ENCODE data around the gene HMX1. TPM values are rescaled to one million over a fixed set of nuclear protein-coding genes. Genes with fewer than 3 reads are reported as not detected.

The HMX1 gene
- total RNA-seq, 1 donor from 2014 or later, result not detected

DNA sequence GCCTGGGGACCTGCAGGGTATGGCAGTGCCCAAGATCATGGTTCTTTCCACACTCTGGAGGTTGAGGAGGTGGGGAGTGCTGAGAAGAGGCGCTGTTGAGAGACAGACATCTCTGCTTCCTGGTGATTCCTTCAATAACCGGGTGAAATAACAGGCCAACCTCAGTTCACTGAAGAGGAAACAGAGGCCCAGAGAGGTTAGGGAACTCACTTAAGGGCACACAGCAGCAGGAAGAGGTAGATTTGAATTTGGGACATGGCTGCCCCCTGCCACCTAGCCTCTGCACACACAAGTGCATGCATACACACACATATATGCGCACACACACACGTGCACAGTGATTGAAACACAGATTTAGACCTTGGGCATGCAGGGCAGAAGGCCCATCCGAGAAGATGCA, 24.9 kb upstream of the HMX1 start:
- Mint-ChIP-seq H3K4me3 (ENCODE audit: unreplicated experiment) (no peak overlapping the region), H3K36me3 (ENCODE audit: low read depth, unreplicated experiment) (peaks cover 2% of the 10 kb centered on the region), H3K9me3 (ENCODE audit: unreplicated experiment) (no peaks in the 10 kb centered on the region), H3K4me1 (ENCODE audit: unreplicated experiment) (peaks cover 8% of the 10 kb centered on the region), H3K27ac (ENCODE audit: unreplicated experiment) (no peak overlapping the region), H3K27me3 (ENCODE audit: unreplicated experiment) (peaks cover 19% of the 10 kb centered on the region)
- no peak for DNase-seq (ENCODE audit: low spot score)
- TF ChIP-seq, protein P1, sequence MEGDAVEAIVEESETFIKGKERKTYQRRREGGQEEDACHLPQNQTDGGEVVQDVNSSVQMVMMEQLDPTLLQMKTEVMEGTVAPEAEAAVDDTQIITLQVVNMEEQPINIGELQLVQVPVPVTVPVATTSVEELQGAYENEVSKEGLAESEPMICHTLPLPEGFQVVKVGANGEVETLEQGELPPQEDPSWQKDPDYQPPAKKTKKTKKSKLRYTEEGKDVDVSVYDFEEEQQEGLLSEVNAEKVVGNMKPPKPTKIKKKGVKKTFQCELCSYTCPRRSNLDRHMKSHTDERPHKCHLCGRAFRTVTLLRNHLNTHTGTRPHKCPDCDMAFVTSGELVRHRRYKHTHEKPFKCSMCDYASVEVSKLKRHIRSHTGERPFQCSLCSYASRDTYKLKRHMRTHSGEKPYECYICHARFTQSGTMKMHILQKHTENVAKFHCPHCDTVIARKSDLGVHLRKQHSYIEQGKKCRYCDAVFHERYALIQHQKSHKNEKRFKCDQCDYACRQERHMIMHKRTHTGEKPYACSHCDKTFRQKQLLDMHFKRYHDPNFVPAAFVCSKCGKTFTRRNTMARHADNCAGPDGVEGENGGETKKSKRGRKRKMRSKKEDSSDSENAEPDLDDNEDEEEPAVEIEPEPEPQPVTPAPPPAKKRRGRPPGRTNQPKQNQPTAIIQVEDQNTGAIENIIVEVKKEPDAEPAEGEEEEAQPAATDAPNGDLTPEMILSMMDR (IDR thresholded peaks at IDR 0.05; ENCODE audit: unreplicated experiment), result no peak

DNA sequence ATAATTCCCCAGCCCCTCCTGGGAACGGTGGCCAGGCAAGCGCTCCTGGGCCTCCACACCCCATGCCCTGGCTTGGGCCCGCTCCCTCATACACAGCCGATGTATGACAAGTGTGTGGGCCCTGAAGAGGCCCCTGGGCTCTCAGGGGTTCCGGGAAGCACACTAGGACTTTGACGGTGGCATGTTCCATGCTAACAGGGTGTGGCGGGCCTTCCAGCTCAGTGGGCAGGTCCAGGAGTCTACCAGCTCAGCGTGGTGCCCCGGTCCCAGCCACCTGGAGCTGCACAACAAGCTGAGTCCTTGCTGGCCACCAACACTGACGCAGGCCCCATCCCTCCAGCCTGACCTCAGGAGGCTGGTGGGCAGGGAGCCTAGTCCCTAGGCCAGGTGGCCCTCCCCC, 24.4 kb upstream of the HMX1 start:
- no peak for DNase-seq (ENCODE audit: low spot score)
- Mint-ChIP-seq H3K4me1 (ENCODE audit: unreplicated experiment) (peaks cover 8% of the 10 kb centered on the region), H3K4me3 (ENCODE audit: unreplicated experiment) (no peak overlapping the region), H3K27me3 (ENCODE audit: unreplicated experiment) (peaks cover 21% of the 10 kb centered on the region), H3K36me3 (ENCODE audit: low read depth, unreplicated experiment) (no peaks in the 10 kb centered on the region), H3K9me3 (ENCODE audit: unreplicated experiment) (no peaks in the 10 kb centered on the region), H3K27ac (ENCODE audit: unreplicated experiment) (no peak overlapping the region)
- TF ChIP-seq, protein P1 (IDR thresholded peaks at IDR 0.05; ENCODE audit: unreplicated experiment), result no peak

DNA sequence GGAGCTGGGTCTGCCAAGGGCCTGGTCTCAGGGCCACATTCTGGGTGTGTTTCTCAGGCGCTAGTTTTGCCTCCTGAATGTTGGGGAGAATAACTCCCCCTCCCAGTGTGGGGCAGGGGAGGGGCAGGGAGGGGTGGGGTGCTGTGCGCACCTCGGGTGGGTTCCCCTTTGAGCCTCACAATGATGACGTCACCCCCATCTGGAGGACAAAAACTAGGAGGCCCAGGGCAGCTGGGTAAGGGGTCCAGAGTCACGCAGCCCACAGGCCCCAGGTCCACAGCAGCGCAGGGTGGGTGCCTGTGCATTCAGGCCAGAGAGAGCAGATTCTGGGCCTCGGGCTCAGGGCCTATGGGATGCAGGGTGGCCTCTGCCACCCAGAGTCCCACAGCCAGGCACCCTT, 23.7 kb upstream of the HMX1 start:
- TF ChIP-seq, protein P1 (IDR thresholded peaks at IDR 0.05; ENCODE audit: unreplicated experiment), result no peak
- H3K36me3 Mint-ChIP-seq (ENCODE audit: low read depth, unreplicated experiment), result no peaks in the 10 kb centered on the region
- no peak for DNase-seq (ENCODE audit: low spot score)
- no peaks in the 10 kb centered on the region for H3K9me3 Mint-ChIP-seq (ENCODE audit: unreplicated experiment)
- peaks cover 22% of the 10 kb centered on the region for H3K27me3 Mint-ChIP-seq (ENCODE audit: unreplicated experiment)
- H3K4me1 Mint-ChIP-seq (ENCODE audit: unreplicated experiment), result peaks cover 8% of the 10 kb centered on the region
- no peak overlapping the region for H3K4me3 Mint-ChIP-seq (ENCODE audit: unreplicated experiment)
- no peak overlapping the region for H3K27ac Mint-ChIP-seq (ENCODE audit: unreplicated experiment)

DNA sequence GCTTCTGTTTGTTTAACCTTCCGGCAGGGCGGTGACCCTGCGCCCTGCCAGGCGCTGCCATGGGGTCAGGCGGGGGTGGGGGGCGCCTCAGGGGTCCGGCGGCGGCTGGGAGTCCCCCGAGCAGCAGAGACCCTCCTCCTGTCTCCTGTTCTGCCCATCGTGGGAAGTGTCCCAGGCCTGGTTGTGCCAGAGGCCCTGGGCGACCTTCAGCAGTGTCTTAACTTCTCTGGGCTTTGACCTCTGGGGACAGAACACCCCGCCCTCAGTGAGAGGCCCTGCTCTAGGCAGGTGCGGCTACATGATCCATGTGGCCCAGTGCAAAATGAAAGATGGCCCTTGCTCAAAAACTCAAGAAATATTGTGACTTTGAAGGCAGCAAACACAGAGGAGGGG, 22.8 kb upstream of the HMX1 start:
- Mint-ChIP-seq H3K9me3 (ENCODE audit: unreplicated experiment) (no peaks in the 10 kb centered on the region), H3K4me3 (ENCODE audit: unreplicated experiment) (no peak overlapping the region), H3K27me3 (ENCODE audit: unreplicated experiment) (peaks cover 26% of the 10 kb centered on the region), H3K36me3 (ENCODE audit: low read depth, unreplicated experiment) (no peaks in the 10 kb centered on the region), H3K4me1 (ENCODE audit: unreplicated experiment) (peaks cover 8% of the 10 kb centered on the region), H3K27ac (ENCODE audit: unreplicated experiment) (no peak overlapping the region)
- TF ChIP-seq, protein P1 (IDR thresholded peaks at IDR 0.05; ENCODE audit: unreplicated experiment), result no peak
- DNase-seq (ENCODE audit: low spot score), result no peak

DNA sequence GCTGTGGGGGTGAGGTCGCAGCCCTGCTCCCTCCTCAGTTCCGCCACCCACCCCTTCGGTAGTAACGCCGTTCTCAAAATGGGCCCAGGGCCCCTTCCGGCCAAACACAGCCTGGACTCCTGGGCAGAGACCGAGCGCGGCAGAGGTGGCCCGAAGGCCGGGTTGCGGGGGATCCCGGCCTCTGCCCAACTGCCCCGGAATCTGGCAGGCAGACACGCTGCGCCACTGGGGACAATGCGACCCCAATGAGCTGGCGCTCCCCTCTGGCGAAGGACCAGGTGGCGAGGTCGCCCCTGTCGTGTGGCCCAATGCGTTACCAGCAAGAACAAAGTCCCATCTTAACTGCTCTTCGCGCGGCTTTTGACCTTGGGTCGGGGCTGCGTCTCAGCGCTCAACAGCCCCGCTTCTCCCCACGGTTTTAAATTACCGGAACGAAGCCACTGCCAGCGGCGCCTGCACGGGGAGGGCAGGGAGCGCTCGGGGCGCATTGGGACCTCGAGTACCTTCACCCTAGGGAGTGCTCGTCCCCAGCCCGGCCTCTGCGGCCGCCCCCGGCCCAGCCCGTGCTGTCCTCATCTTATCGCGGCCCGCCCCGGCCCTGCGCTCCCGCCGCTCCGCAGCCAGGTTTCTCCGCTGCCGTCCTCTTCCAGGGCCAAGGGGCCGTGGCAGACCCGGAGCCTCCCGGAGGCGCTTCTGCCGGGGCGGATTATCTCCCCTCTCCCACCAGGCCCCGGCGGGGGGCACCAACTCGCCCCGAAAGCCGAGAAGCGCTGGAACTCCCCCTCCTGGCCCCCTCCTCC, 22.2 kb upstream of the HMX1 start:
- TF ChIP-seq, protein P1 (IDR thresholded peaks at IDR 0.05; ENCODE audit: unreplicated experiment), result no peak
- no peak overlapping the region for H3K27ac Mint-ChIP-seq (ENCODE audit: unreplicated experiment)
- no peaks in the 10 kb centered on the region for H3K9me3 Mint-ChIP-seq (ENCODE audit: unreplicated experiment)
- peaks cover 8% of the 10 kb centered on the region for H3K4me1 Mint-ChIP-seq (ENCODE audit: unreplicated experiment)
- H3K4me3 Mint-ChIP-seq (ENCODE audit: unreplicated experiment), result no peak overlapping the region
- no peak for DNase-seq (ENCODE audit: low spot score)
- H3K36me3 Mint-ChIP-seq (ENCODE audit: low read depth, unreplicated experiment), result no peaks in the 10 kb centered on the region
- peaks cover 30% of the 10 kb centered on the region for H3K27me3 Mint-ChIP-seq (ENCODE audit: unreplicated experiment)

Measured in endothelial cell (in vitro differentiated cells).